ENCODE measurements around the gene NAT14. TPM values are rescaled to one million over a fixed set of nuclear protein-coding genes. Genes with fewer than 3 reads are reported as not detected.

NAT14 gene
- 31.4 to 58.8 TPM (median 53.6 TPM) in 5 replicates for total RNA-seq (2022; extraction: Qiagen RNA extraction)

GRCh38 chr19:55484593-55485438, at the start of gene NAT14:
TSS of gene NAT14 (plus strand) at chr19:55485188. CDS start at chr19:55485709, 521 bp downstream.

GRCh38 chr19:55443045-55443823, 41.8 kb upstream of the NAT14 start, which contains the start of gene SHISA7:
TSS of gene SHISA7 (minus strand) at chr19:55443300. CDS start at chr19:55442863, 437 bp downstream.

GRCh38 chr19:55461259-55461973, 23.6 kb upstream of the NAT14 start, which contains the start of gene ISOC2:
TSS of gene ISOC2 (minus strand) at chr19:55461642. CDS start at chr19:55456486, 5,156 bp downstream.

GRCh38 chr19:55464662-55465054, 20.3 kb upstream of the NAT14 start, which contains the start of gene C19orf85:
TSS of gene C19orf85 (minus strand) at chr19:55464751. CDS start at chr19:55464554, 197 bp downstream.

GRCh38 chr19:55476100-55476775, 8.8 kb upstream of the NAT14 start, which contains the start of gene ZNF628:
TSS of gene ZNF628 (plus strand) at chr19:55476617. CDS start at chr19:55479911, 3,294 bp downstream.

GRCh38 chr19:55487924-55488687, 3.1 kb downstream of the NAT14 start, which contains the start of gene SSC5D:
TSS of gene SSC5D (plus strand) at chr19:55488436. CDS start at chr19:55488590, 154 bp downstream.

Other genes starting within 250 kb of the NAT14 start
- 93.5 to 110 TPM (median 107 TPM) in 5 replicates for gene PPP6R1, start 226.2 kb upstream of the NAT14 start, total RNA-seq (2022; extraction: Qiagen RNA extraction)
- 118 to 141 TPM (median 133 TPM) in 5 replicates for gene HSPBP1, start 205.1 kb upstream of the NAT14 start, total RNA-seq (2022; extraction: Qiagen RNA extraction)
- gene BRSK1, start 201.2 kb upstream of the NAT14 start, total RNA-seq (2022; extraction: Qiagen RNA extraction) = 2.4 to 3.6 TPM (median 3.1 TPM) in 5 replicates
- 0.20 TPM in 1 of 5 replicates, not detected in the others for gene TMEM150B, start 159.8 kb upstream of the NAT14 start, total RNA-seq (2022; extraction: Qiagen RNA extraction)
- 4.5 to 6.4 TPM (median 5.2 TPM) in 5 replicates for gene KMT5C, start 145.3 kb upstream of the NAT14 start, total RNA-seq (2022; extraction: Qiagen RNA extraction)
- gene COX6B2, start 130.5 kb upstream of the NAT14 start, total RNA-seq (2022; extraction: Qiagen RNA extraction) = 0.56 to 0.99 TPM (median 0.66 TPM) in 5 replicates
- gene GARIN5B, start 121.9 kb upstream of the NAT14 start, total RNA-seq (2022; extraction: Qiagen RNA extraction) = 0.06 to 0.20 TPM (median 0.10 TPM) in 5 replicates
- gene IL11, start 114.7 kb upstream of the NAT14 start, total RNA-seq (2022; extraction: Qiagen RNA extraction) = 11.8 to 15.1 TPM (median 12.3 TPM) in 5 replicates
- gene TMEM190, start 108.4 kb upstream of the NAT14 start, total RNA-seq (2022; extraction: Qiagen RNA extraction) = 1.1 to 2.0 TPM (median 1.4 TPM) in 5 replicates
- gene TMEM238, start 100.9 kb upstream of the NAT14 start, total RNA-seq (2022; extraction: Qiagen RNA extraction) = 1.4 to 10.5 TPM (median 8.0 TPM) in 5 replicates
- gene RPL28, start 99.3 kb upstream of the NAT14 start, total RNA-seq (2022; extraction: Qiagen RNA extraction) = 2,211 to 2,788 TPM (median 2,598 TPM) in 5 replicates
- 244 to 439 TPM (median 386 TPM) in 5 replicates for gene UBE2S, start 77.4 kb upstream of the NAT14 start, total RNA-seq (2022; extraction: Qiagen RNA extraction)
- not detected in 5 replicates for gene SHISA7, start 41.9 kb upstream of the NAT14 start, total RNA-seq (2022; extraction: Qiagen RNA extraction)
- gene ISOC2, start 23.5 kb upstream of the NAT14 start, total RNA-seq (2022; extraction: Qiagen RNA extraction) = 50.1 to 63.3 TPM (median 58.1 TPM) in 5 replicates
- not detected in 5 replicates for gene C19orf85, start 20.4 kb upstream of the NAT14 start, total RNA-seq (2022; extraction: Qiagen RNA extraction)
- gene ZNF628, start 8.6 kb upstream of the NAT14 start, total RNA-seq (2022; extraction: Qiagen RNA extraction) = 5.2 to 9.1 TPM (median 6.3 TPM) in 5 replicates
- 0.34 to 1.2 TPM (median 0.77 TPM) in 5 replicates for gene SSC5D, start 3.2 kb downstream of the NAT14 start, total RNA-seq (2022; extraction: Qiagen RNA extraction)
- 1.6 to 2.3 TPM (median 2.1 TPM) in 5 replicates for gene SBK2, start 51.9 kb downstream of the NAT14 start, total RNA-seq (2022; extraction: Qiagen RNA extraction)
- 1.5 to 2.4 TPM (median 1.7 TPM) in 5 replicates for gene SBK3, start 60.4 kb downstream of the NAT14 start, total RNA-seq (2022; extraction: Qiagen RNA extraction)
- gene ZNF579, start 95.7 kb downstream of the NAT14 start, total RNA-seq (2022; extraction: Qiagen RNA extraction) = 19.9 to 35.0 TPM (median 29.6 TPM) in 5 replicates
- gene FIZ1, start 114.3 kb downstream of the NAT14 start, total RNA-seq (2022; extraction: Qiagen RNA extraction) = 18.6 to 24.5 TPM (median 24.2 TPM) in 5 replicates
- gene ZNF524, start 115.1 kb downstream of the NAT14 start, total RNA-seq (2022; extraction: Qiagen RNA extraction) = 11.2 to 18.9 TPM (median 16.4 TPM) in 5 replicates
- gene ZNF865, start 120.5 kb downstream of the NAT14 start, total RNA-seq (2022; extraction: Qiagen RNA extraction) = 7.2 to 12.0 TPM (median 10.9 TPM) in 5 replicates
- 4.6 to 6.1 TPM (median 5.4 TPM) in 5 replicates for gene ZNF784, start 139.4 kb downstream of the NAT14 start, total RNA-seq (2022; extraction: Qiagen RNA extraction)
- 26.3 to 52.7 TPM (median 47.0 TPM) in 5 replicates for gene ZNF580, start 155.8 kb downstream of the NAT14 start, total RNA-seq (2022; extraction: Qiagen RNA extraction)
- gene ZNF581, start 158.5 kb downstream of the NAT14 start, total RNA-seq (2022; extraction: Qiagen RNA extraction) = 36.1 to 50.8 TPM (median 48.2 TPM) in 5 replicates
- 16.8 to 19.4 TPM (median 17.5 TPM) in 5 replicates for gene CCDC106, start 163.0 kb downstream of the NAT14 start, total RNA-seq (2022; extraction: Qiagen RNA extraction)
- gene U2AF2, start 169.8 kb downstream of the NAT14 start, total RNA-seq (2022; extraction: Qiagen RNA extraction) = 262 to 324 TPM (median 284 TPM) in 5 replicates
- gene EPN1, start 190.0 kb downstream of the NAT14 start, total RNA-seq (2022; extraction: Qiagen RNA extraction) = 145 to 205 TPM (median 194 TPM) in 5 replicates

Data from A549 treated with Hydrocortisone at 1 μM for 4 hours (cell line).